ENCODE results near the gene SUFU. TPM values are rescaled to one million over a fixed set of nuclear protein-coding genes. Genes with fewer than 3 reads are reported as not detected.
A peak's percentile ranks its signal among the peaks of the same experiment; 100 is the strongest.

The SUFU gene
- total and polyA plus RNA-seq, 2 of the 4 experiments (the other 2 are of a cell fraction), result 2.2 to 11.0 TPM

- Histone ChIP-seq H2AK9ac (replicated peaks; ENCODE audit: low read depth, low read length, poor library complexity) (no peak overlapping the region), H3K9me1 (ENCODE audit: insufficient read depth, low read length) (peaks cover 27% of the 10 kb centered on the region), H4K5ac (ENCODE audit: low read depth, low read length) (peak overlapping the region; percentile 82; the same call in 1 of the 2 replicates), H3K4me1 (ENCODE audit: control insufficient read depth, insufficient read depth, low read length) (peaks cover 49% of the 10 kb centered on the region), H2AFZ (replicated peaks; ENCODE audit: low read length, poor library complexity) (no peak overlapping the region), H2BK5ac (ENCODE audit: low read depth, low read length, poor library complexity, severe bottlenecking) (no peak overlapping the region), H3K79me1 (ENCODE audit: low read depth in 1 of 2, low read length in 2 of 2) (peaks cover 9 to 50% of the 10 kb centered on the region in 2 experiments; a peak in 3 of 4 replicates), H3K27ac (ENCODE audit: insufficient read depth, low read length) (peak overlapping the region; percentile 99; the same call in 1 of the 2 replicates), H2BK120ac (ENCODE audit: low read depth, low read length) (peak overlapping the region; percentile 85), H3K14ac (replicated peaks; ENCODE audit: low read depth, low read length) (no peak overlapping the region; the same call in 1 of the 2 replicates), H3K23ac (ENCODE audit: low read depth, low read length) (peak overlapping the region; percentile 82), H3K27me3 (ENCODE audit: control insufficient read depth, insufficient read depth, low read length) (no peaks in the 10 kb centered on the region), H3K9ac (ENCODE audit: low read depth, low read length) (peak overlapping the region; percentile 52), H3K9me3 (ENCODE audit: control insufficient read depth, insufficient read depth, low read length) (no peaks in the 10 kb centered on the region), H2AK5ac (ENCODE audit: low read depth, low read length) (peak overlapping the region; percentile 83), H3K4ac (ENCODE audit: low read depth, low read length) (peak overlapping the region; percentile 66), H3K4me3 (ENCODE audit: insufficient read depth, low read depth, low read length) (no peak overlapping the region), H3K56ac (ENCODE audit: extremely low read depth, insufficient read depth, low read length) (no peak overlapping the region), H4K91ac (ENCODE audit: insufficient read depth, low read depth, low read length) (peak overlapping the region; percentile 83), H4K20me1 (ENCODE audit: insufficient read depth, low read length) (no peaks in the 10 kb centered on the region), H4K8ac (ENCODE audit: low read depth in 2 of 2, low read length in 2 of 2) (peak overlapping the region; percentile 22 to 83; a peak in 2 of 4 replicates), H2BK15ac (ENCODE audit: low read depth, low read length) (peak overlapping the region; percentile 79; the same call in 2 of the 3 replicates), H2BK20ac (ENCODE audit: low read depth, low read length) (peak overlapping the region; percentile 84), H3K18ac (ENCODE audit: low read depth, low read length) (peak overlapping the region; percentile 86; the same call in 1 of the 2 replicates), H3K36me3 (ENCODE audit: control insufficient read depth, insufficient read depth, low read length) (peaks cover 9% of the 10 kb centered on the region; the same call in 1 of the 2 replicates), H3K4me2 (ENCODE audit: low read depth, low read length) (no peak overlapping the region)
- dilution Hi-C loops (cut with HindIII; ENCODE audit: low sequenced_read_pairs, unreplicated experiment) (no loop called here), in situ Hi-C loops (cut with MboI; ENCODE audit: low sequenced_read_pairs) (no loop called here), intact Hi-C loops (cut with micrococcal nuclease) (loop anchor here (2.0 kb wide), 1 partner anchor 35 kb away; no protein-coding TSS in a partner anchor)
- BruUV-seq (replicated peaks), result no TSS peak
- 80% methylated on average over 3 of the region's 9 CpGs; no CpG with 5 or more reads in 1 of the 2 experiments for WGBS, 2 experiments (ENCODE audit: extremely low coverage in 2 of 2, insufficient read length in 1 of 2)
- no peak for DNase-seq
- no peak for TF ChIP-seq RFX5 (IDR thresholded peaks at IDR 0.05; ENCODE audit: low read depth, low read length)
- no peak for TF ChIP-seq FOS (IDR thresholded peaks at IDR 0.05; ENCODE audit: low read depth, low read length)
- TF ChIP-seq CHD1 (IDR thresholded peaks at IDR 0.05; ENCODE audit: low read depth, low read length), result no peak
- no peak for TF ChIP-seq MAZ (IDR thresholded peaks at IDR 0.05; ENCODE audit: borderline replicate concordance, low read depth, low read length)
- TF ChIP-seq BHLHE40 (IDR thresholded peaks at IDR 0.05; ENCODE audit: low read depth, low read length), result no peak
- no peak for TF ChIP-seq NFE2L2 (IDR thresholded peaks at IDR 0.05; ENCODE audit: low read depth, low read length)
- TF ChIP-seq ELK1 (IDR thresholded peaks at IDR 0.05; ENCODE audit: borderline replicate concordance, low read depth, low read length), result no peak
- TF ChIP-seq RCOR1 (IDR thresholded peaks at IDR 0.05; ENCODE audit: insufficient replicate concordance, low read length), result no peak
- no peak for TF ChIP-seq POLR2A (IDR thresholded peaks at IDR 0.05; ENCODE audit: low read depth, low read length)
- TF ChIP-seq MAFK (IDR thresholded peaks at IDR 0.05; ENCODE audit: low read depth, low read length), result no peak
- no peak for TF ChIP-seq CEBPB (IDR thresholded peaks at IDR 0.05; ENCODE audit: low read depth, low read length)
- no peak for TF ChIP-seq MXI1 (IDR thresholded peaks at IDR 0.05; ENCODE audit: borderline replicate concordance, low read depth, low read length)
- TF ChIP-seq RAD21 (IDR thresholded peaks at IDR 0.05; ENCODE audit: low read length), result no peak
- no peak for TF ChIP-seq CTCF (conservative IDR thresholded peaks at IDR 0.05; ENCODE audit: low read depth, low read length)
- TF ChIP-seq USF2 (IDR thresholded peaks at IDR 0.05; ENCODE audit: low read depth, low read length), result no peak
- TF ChIP-seq SMC3 (IDR thresholded peaks at IDR 0.05; ENCODE audit: low read depth, low read length), result no peak
- CTCF ChIA-PET, result interaction anchor here (0.7 to 2.9 kb wide), 5 partner anchors 10 to 42 kb away, joined by 3 to 14 read pairs (median 4); partner anchors contain the start of genes ARL3 and SFXN2
- POLR2A ChIA-PET (ENCODE audit: unreplicated experiment), result no interaction called here
- ATAC-seq (ENCODE audit: low read depth), result no peak
Measured at GRCh38 chr10:102678068-102678400, 174.3 kb downstream of the SUFU start.

Data from IMR-90 (cell line).